ENCODE data around the gene DNMBP. TPM values are rescaled to one million over a fixed set of nuclear protein-coding genes. Genes with fewer than 3 reads are reported as not detected.
A peak's percentile ranks its signal among the peaks of the same experiment; 100 is the strongest.

The DNMBP gene
- total and polyA plus RNA-seq, 12 donors: 5.1 to 8.1 (median 7.1) TPM

DNA sequence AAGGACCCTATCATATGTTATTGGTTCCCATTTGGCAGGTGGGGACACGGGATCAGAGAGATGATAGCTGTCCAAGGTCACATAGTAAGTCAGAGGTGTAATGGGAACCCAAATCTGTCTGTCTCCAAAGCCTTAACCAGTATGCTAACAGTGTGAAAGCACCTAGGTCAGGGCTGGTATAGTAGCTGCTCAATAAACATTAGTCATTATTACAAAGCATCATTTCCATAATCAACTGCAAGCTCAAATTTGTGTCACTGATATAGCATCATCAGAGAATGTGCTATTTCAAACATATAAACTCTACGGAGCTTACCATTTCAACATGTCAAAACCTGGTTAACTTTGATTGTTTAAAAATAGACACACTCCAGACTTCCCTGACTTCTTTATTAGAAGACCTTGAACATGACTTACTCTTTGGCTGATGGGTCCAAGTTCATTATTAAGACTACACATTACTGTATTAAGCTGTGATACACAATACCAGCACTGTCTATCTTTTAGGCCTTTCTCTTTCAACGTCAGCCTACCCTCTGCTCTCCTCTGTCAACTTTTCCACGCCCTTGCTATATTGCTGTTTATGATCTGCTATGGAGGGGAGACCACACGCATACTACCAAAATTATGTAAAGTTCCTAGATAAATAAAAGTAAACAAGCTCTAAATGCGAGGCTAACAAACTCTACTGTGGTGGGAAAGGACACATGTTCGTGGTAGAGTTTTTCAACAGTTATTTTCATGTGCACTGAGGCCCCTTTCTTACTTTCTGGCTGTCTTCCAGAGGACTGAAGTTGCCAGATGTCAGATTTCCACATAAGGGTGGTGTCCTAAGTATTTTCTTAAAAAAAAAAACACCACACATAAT lies 33.6 kb downstream of the DNMBP start:
- Histone ChIP-seq H3K4me1 (peaks cover 0 to 58% (median 42%) of the 10 kb centered on the region in 9 donors), H3K36me3 (peaks cover 0 to 8% (median 0%) of the 10 kb centered on the region in 9 donors), H3K27ac (peak overlapping the region in 9 of 10 donors; percentile 44 to 80 (median 71)), H3K9me3 (no peaks in the 10 kb centered on the region), H3K4me3 (peak overlapping the region in 1 of 10 donors; percentile 13), H3K27me3 (no peaks in the 10 kb centered on the region)
- DNase-seq (peak in 1 of 2 donors; percentile 25), ATAC-seq (peak; percentile 24 to 64 (median 47))
- TF ChIP-seq, protein P1, sequence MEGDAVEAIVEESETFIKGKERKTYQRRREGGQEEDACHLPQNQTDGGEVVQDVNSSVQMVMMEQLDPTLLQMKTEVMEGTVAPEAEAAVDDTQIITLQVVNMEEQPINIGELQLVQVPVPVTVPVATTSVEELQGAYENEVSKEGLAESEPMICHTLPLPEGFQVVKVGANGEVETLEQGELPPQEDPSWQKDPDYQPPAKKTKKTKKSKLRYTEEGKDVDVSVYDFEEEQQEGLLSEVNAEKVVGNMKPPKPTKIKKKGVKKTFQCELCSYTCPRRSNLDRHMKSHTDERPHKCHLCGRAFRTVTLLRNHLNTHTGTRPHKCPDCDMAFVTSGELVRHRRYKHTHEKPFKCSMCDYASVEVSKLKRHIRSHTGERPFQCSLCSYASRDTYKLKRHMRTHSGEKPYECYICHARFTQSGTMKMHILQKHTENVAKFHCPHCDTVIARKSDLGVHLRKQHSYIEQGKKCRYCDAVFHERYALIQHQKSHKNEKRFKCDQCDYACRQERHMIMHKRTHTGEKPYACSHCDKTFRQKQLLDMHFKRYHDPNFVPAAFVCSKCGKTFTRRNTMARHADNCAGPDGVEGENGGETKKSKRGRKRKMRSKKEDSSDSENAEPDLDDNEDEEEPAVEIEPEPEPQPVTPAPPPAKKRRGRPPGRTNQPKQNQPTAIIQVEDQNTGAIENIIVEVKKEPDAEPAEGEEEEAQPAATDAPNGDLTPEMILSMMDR (IDR thresholded peaks at IDR 0.05): no peak
- 40 to 47% methylated on average over 7 of the region's 7 CpGs for WGBS, 2 donors
- intact Hi-C loops (cut with DNase I): loop anchor here in 3 of 10 donors (5.0 to 10.0 kb wide), 3 partner anchors 36 to 71 kb away; no protein-coding TSS in a partner anchor

DNA sequence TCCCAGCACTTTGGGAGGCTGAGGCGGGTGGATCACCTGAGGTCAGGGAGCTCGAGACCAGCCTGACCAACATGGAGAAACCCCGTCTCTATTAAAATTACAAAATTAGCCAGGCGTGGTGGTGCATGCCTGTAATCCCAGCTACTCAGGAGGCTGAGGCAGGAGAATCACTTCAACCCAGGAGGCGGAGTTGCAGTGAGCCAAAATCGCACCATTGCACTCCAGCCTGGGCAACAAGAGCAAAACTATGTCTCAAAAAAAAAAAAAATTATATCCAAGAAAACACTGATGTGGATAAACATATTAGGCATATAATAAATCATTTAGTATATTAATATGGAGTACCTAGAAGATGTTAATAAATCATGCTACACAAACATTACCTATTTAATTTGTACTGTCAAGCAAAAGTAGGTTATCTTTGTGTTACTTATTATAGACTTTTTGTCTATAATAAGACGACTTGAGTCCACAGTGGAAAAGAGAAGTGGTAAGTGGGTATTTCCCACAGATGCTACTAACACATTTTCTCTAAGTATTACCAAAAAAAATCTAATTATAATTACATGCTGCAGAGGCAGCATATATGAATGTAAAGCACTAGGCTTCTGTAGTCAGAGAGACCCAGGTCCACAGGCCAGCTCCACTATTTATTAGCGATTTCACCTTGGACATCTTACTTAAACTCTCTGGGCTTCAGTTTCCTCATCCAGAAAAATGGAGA lies 34.5 kb downstream of the DNMBP start:
- peaks cover 0 to 56% (median 41%) of the 10 kb centered on the region in 9 donors for H3K4me1 ChIP-seq
- H3K36me3 ChIP-seq: peaks cover 0 to 17% (median 0%) of the 10 kb centered on the region in 9 donors
- no peaks in the 10 kb centered on the region for H3K27me3 ChIP-seq
- peak overlapping the region in 8 of 10 donors; percentile 52 to 80 (median 72) for H3K27ac ChIP-seq
- no peak overlapping the region for H3K4me3 ChIP-seq
- intact Hi-C loops (cut with DNase I): loop anchor here in 3 of 10 donors (5.0 to 10.0 kb wide), 3 partner anchors 37 to 72 kb away; no protein-coding TSS in a partner anchor
- DNase-seq (no peak), ATAC-seq (no peak)
- 88% methylated on average over 8 of the region's 8 CpGs for WGBS, 2 donors
- TF ChIP-seq, protein P1 (IDR thresholded peaks at IDR 0.05): no peak
- H3K9me3 ChIP-seq: no peaks in the 10 kb centered on the region

DNA sequence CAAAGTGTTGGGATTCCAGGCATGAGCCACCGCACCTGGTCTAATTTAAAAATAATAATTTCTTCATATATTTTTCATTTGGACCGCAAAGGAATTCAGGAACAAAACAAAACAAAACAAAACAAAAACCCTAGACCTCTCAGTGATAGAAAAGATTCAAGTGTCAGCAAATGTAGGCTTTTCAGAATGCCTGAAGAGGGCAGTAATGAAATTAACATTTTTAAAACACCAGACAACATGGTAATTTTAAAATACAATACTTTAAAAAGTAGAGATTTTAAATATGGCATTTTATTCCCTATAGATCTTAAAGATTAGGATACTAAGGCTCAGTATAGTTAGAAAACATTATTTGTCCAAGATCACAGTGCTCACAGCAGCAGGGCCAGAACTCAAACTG lies 36.6 kb downstream of the DNMBP start:
- no peaks in the 10 kb centered on the region for H3K9me3 ChIP-seq
- intact Hi-C loops (cut with DNase I): loop anchor here in 4 of 10 donors (5.0 to 10.0 kb wide), 3 partner anchors 34 to 72 kb away; partner anchors contain the start of gene DNMBP (in 1 of the 4)
- TF ChIP-seq, protein P1 (IDR thresholded peaks at IDR 0.05): peak in 5 of 9 donors; percentile 30 to 54 (median 36)
- 83 to 87% methylated on average over 2 of the region's 2 CpGs for WGBS, 2 donors
- DNase-seq: no peak
- H3K4me1 ChIP-seq: peaks cover 0 to 42% (median 29%) of the 10 kb centered on the region in 9 donors
- peaks cover 0 to 37% (median 9%) of the 10 kb centered on the region in 9 donors for H3K36me3 ChIP-seq
- no peaks in the 10 kb centered on the region for H3K27me3 ChIP-seq
- H3K4me3 ChIP-seq: no peak overlapping the region
- peak overlapping the region in 1 of 10 donors; percentile 11 for H3K27ac ChIP-seq
- ATAC-seq: no peak

DNA sequence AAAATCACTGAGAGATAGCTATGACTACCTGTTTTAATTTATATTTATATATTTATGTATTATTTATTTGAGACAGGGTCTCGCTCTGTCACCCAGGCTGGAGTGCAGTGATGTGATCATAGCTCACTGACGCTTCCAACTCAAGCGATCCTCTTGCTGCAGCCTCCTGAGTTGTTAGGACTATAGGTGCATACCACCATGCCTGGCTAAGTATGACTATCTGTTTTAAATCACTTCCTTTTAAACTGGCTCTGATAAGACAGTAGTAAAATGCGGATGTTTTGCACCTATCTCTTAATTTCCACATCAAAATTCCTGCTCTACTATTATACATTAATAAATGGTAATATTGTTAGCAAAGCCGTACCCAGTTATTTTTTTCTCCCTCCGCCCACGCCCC lies 41.8 kb downstream of the DNMBP start:
- Histone ChIP-seq H3K27me3 (no peaks in the 10 kb centered on the region), H3K4me3 (no peak overlapping the region), H3K9me3 (no peaks in the 10 kb centered on the region), H3K27ac (no peak overlapping the region), H3K4me1 (peaks cover 0 to 37% (median 21%) of the 10 kb centered on the region in 9 donors), H3K36me3 (peaks cover 0 to 55% (median 13%) of the 10 kb centered on the region in 9 donors)
- intact Hi-C loops (cut with DNase I): no loop called here
- DNase-seq (no peak), ATAC-seq (no peak)
- TF ChIP-seq, protein P1 (IDR thresholded peaks at IDR 0.05): no peak
- WGBS, 2 donors: 96 to 99% methylated on average over 7 of the region's 7 CpGs
